Endothelial cell of hepatic sinusoid (primary cell): ENCODE results near the gene ITGA7.

Source experiments
- in situ Hi-C: cut with HindIII; loops from 2 replicates; pipeline ENCODE4 v1.10.0; 2017; ENCODE audit warnings: low sequenced_read_pairs

The ITGA7 gene

DNA sequence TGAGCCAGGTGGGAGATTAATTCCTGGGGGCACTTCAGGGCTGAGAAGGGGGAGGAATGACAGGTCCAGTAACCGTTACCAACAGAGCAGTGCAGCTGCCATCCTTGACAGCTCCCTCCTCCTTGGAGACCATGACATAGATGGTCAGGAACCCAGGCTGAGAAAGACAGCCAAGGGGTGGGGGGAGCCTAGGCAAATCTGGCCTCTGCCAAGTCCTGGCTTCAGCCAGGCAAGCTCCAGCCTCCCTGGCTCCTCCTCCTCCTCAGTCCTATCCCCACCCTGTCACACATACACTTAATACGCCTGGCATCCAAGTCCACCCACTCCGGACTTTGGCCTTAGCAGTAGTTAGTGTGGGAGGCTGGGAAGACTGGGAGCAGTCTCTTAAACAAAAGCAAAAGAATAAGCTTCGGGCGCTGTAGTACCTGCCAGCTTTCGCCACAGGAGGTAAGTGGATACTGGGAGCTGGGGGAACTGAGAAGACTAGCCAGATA is 12.4 kb upstream of the ITGA7 start, which contains the start of gene RDH5:
RDH5 (plus strand) TSS at position 323 of the 494 bp plus-strand sequence. CDS start 792 bp downstream, outside the sequence.
- in situ Hi-C loops, result no loop called here

DNA sequence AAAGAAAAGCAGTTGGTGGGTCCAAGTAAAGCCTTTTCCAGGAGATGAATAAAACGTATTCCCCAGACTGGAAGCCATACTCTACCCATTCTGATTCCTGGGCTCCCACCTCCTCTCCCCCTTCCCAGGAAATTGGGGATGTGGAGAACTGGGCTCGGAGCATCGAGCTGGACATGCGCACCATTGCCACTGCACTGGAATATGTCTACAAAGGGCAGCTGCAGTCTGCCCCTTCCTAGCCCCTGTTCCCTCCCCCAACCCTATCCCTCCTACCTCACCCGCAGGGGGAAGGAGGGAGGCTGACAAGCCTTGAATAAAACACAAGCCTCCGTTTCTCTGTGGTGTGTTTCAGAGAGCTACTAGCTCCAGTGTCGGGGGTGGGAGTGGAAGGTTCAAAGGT is 11.7 kb upstream of the ITGA7 start:
- in situ Hi-C loops, result no loop called here

DNA sequence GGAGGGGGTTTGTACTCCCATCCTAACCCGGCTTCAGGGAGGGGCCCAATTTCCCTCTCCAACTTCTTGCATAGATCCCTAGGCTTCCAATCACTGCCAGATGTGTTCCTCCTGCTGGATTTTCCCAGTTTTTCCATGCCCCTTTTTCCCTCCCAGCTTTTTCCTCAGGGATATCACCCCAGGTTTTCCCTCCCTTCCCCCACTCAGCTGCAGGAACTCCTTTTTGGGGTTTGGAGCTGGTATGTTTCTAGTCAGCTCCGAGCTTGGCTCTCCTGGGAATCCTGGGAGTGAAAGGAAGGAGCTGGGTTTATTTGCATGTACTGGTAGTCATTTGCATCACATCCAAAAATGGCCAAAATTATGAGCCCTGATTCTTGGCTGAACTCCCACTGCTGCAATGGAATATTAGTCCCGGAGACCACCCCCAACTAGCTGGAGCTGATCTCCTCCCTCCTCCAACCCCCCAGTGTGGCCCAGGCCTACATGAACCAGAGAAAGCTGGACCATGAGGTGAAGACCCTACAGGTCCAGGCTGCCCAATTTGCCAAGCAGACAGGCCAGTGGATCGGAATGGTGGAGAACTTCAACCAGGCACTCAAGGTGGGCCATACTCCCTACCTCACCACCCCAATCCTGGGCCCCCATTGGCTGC is 11.0 kb upstream of the ITGA7 start:
- in situ Hi-C loops, result no loop called here

DNA sequence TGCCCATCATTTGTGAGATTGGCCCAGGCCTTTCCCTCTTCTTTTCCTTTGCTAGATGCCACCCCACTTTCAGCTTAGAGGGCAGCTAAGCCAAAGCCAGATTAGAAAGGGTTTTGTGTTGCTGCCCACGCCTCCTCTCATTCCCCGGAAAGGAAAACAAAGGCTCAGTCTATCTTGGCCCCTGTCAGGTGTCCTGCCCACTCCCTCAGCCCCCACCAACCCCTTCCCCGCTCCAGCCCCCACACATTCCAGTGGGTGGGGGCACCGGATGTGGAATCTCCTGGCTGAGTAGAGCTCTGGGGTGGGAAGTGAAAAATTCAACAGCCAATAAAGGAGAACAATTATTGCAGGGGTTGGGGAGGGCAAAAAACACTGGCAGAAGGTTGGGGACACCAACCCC is 10.3 kb upstream of the ITGA7 start:
- in situ Hi-C loops, result no loop called here

DNA sequence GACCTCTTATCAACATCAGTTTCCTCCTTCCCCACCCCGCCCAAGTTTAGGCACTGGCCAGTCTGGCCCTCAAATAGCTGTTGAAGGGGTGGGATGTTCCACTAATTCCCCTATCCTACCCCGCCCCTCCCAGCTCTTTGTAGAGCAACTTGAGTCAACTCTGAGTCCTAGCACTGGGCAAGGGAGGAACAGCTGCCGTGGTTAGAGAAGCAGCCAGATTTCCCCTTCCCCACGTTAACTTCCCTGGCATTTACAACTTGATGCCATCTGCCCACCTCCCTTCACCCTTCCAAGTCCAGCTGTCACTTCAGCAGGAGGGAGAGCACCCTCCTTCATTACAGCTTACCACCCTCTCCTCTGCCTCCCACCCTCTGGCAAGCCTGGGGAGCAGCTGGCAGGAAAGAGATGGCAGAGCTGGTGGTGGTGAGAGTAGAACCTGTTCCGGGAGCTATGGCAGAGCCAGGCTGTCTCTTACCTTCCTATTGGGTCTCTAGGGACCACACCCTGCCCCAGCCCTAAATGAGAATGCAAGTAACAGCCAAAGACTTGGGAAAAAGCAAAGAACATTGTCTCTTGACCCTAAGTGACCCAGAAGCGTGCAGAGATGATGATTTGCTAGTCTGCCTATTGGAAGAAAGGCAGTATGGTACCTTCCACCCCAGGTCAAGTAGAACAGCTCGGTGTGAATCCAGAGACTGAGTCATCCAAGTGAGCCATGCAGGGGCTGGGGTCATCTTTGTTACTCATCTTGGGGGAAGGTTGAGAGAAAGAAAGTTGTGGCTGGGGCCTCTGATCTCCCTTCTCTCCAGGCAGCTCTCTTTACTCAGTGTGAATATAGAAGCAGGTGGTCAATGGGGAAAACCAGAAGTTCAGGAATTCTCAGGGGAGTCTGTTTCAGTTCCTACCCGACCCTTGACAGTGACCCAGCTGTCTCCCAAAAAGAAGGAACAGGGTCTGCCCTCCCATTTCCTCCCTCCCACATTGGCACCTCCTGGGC is 9.6 kb upstream of the ITGA7 start:
- in situ Hi-C loops, result no loop called here

DNA sequence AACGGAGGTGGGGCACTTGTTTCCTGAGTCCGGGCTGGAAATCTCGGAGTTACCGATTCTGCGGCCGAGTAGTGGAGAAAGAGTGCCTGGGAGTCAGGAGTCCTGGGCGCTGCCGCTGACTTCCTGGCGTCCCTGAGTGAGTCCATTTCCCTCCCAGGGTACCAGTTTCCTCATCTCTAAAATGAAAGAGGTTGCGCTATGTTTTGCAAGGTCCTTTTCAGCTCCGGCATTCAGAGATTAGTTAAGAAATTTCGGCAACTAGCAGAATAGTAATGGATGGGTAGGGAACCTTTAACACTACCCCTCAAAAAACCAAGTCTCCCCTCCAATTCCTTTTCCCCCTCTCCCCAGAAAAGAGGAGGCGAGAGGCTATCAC is 8.9 kb upstream of the ITGA7 start:
- in situ Hi-C loops, result no loop called here

DNA sequence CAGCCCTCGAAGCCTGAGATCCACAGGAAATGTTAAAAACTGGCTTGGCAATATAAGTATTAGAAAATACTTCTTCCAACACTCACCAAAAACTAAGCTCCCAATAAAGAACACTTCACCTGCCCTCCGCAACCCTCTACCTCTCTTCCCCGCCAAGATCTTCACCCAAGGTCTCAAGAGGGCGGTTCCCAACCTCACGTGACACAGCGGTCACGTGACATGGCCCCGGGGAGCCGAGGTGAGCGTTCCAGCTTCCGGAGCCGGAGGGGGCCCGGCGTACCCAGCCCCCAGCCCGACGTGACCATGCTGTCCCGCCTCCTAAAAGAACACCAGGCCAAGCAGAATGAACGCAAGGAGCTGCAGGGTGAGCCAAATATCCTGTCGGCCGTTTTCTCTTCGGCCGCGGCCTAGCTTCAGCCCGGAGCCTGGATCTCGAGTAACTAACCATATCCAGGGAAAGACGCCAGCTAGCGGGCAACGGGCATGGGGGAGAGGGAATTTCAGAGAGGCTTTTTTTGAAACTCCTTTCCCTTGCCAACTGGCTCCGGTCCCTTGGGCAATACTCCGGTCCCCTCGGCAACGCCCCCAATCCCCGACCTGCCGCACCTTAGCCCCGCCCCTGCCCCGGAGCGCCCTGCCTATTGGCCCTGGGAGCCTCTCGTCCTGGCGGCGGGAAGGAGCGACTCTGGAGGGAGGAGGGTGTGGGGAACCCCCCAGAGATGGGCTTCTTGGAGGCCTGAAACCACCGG is 8.3 kb upstream of the ITGA7 start, which contains the start of gene BLOC1S1:
BLOC1S1 (plus strand) TSS at position 214 of the 749 bp plus-strand sequence; CDS start at position 220, 6 bp downstream.
- in situ Hi-C loops, result no loop called here

DNA sequence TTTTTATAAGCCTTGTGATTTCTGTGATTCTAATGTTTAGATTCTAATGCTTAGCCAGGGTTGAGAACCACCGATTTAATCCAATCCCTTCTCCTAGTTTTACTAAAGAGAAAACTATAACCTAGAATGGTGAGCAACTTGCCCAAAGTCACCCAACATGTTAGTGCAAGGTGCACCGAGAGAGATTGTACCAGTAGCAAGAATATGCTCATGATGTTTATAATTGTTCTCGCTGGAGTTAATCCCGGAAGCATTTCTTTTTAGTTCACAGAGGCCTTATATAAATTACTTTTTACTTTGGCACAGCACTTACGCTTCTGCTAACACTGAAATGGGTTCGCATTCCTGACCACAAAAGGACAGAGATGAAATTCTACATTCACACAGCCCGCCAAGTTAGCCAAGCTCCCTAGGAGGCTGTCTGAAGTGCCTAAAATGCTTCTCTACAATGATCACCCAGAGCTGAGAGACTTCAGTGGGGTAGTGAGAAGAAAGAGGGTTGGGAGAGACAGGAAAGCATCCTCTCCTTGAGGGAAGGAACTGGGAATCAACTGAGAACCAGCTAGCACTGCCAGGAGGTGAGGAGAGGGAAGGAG is 7.6 kb upstream of the ITGA7 start:
- in situ Hi-C loops, result no loop called here

DNA sequence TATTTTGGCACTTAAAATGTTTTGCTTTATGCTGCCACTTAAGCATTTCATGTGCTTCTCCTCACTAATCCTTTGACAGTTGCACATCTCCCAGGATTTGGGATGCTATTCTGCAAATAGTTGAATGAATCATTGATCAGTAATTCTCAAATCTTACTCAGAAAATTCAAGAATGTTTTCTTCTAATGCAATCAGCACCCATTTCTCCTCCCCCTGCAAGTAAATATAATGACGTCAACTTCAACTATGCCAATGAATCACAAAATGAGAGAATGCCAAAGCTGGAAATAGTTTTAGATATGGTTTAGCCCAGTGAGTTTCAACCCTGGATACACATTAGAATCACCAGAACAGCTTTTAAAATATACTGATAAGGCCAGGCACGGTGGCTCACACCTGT is 6.0 kb upstream of the ITGA7 start:
- in situ Hi-C loops, result no loop called here

DNA sequence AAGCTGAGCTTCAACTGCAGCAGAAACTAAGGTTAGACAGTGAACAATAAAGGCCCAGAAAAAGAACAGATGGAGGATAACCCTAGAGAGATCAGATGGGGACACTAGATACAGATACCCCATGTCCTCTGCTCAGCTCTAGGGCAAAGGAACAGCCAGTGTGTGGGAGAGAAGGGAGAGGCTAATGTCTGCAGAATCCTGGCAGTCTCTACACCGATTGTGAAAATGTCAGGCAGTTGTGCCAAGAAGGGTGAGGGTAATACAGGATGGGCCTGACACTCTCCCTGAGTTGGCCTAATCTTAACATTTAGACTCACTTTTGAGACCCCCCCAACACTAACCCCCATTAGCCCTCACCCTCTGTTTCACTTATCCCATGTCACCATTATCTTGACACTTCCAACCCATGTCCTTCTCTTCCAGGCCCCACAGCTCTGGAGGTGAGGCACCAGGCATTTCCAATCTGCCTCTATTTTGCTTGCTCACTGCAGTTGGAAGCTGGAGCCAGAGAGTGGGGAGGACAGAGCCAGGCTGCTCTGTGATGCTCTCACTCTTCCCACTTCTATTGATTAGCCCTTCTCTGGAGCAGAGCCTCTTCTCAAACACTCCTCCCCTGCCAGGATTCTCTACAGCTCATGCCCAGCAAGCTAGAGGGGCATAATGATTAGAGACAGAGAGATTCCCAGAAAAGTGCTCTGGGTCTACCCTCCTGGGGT is 5.2 kb upstream of the ITGA7 start:
- in situ Hi-C loops, result no loop called here

DNA sequence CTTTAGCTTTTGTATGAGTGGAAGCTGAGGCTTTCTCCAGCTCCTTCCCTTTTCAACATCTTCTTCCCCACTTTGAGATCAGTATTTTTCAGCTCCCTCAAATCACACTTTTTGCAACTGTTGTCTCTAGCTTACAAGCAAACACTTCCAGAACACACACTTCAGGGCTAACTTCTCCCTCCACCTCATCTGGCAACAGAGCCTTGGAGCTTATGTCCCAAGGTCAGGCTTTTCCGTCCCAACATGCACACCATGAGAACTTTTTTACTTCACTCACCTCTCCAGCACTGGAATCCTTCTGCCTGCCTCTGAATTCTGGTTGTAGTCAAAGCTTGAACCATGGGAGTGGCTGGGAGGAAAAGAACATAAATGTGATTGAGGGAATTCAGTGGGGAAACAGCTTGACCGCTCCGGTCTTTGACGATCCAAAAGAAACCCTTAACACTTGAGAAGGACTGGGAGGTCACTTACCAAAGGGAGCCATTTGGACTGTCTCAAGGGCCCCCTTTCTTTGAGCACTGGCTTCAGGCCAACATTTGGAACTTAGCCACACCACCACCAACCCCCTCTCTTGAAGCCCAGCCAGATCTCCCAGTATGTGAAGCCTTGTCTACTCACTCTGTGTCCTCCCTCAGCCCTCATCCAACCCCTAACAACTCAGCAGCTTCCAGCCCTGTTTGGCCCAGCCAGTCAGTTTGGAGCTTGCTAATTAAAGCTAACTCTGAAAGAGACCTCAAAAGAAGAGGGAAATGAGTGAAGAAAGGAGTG is 4.3 kb upstream of the ITGA7 start:
- in situ Hi-C loops, result no loop called here

DNA sequence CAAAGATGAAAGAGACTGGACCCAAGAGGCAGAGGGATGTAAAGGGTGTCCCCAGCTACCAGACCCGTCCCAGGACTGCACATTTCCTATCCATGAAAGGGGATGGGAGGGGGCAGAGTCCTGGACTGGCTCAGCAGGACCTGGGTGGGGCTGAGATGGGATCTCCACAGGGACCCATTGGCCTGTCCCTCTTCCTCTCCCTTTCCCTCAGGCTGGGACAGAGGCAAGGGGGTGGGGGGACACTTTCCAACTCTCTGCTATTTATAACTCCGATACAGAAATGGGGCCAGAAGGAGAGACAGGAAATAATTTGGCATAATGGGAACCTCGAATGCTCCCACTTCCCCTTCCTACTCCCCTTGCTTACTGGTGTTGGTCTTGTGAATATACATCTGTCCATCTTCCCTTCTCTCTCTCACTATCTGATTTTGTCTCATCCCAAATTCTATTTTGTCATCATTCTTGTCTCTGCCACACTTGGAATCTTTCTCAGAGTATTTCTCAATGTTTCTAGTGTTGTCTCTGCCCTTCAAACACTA is 1.1 kb upstream of the ITGA7 start:
- in situ Hi-C loops, result no loop called here

DNA sequence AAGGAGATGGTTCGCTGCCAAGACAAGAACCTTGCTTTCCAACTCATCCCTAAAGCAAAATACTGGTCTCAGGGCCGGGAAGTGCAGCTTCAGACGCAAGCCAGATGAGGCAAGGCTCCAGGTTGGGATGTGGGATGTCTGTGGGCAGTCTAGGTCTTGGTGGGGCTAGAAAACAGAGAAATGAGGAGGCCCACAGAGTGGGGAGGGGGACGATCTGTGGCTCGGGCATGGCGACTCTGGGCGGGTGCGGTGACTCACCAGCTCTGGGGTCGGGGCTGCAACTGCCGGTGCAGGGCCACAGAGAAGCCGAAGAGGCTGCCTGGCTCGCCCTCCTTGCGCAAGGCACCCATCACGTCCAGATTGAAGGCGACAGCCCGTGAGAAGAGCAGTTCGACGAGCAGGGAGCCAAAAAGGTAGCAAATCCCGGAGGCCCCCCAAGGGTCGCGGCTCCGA is 459 bp downstream of the ITGA7 start:
- in situ Hi-C loops, result no loop called here

DNA sequence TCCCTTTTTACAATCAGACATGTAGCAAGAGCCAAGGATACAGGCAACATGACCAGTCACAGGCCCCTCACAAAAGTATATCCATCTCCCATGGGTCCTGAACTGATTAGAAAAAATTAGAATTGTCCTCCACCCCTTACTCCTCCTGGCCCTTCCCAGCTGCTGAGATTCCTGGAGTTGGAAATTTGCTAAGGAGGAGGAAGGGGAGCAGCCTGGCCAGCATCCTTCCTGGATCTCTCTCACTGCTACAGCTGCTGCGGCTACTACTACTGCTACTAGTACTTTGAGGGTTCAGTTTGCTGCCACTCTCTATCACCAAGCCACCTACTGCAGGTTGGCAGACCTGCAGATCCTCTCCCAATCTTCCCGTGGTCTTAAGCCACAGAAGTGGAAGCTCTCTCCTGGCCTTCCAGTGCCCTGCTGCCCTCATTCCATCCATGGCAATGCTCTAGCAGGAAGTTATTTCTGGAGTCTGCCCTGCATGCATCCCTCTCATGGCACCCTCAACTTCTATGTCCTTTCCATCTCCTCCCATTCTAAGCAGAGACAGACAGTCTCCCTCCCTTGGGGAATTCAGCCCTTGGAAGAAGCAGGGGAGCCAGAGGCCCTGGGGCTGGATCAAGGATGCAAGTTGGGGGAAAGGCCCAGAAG is 1.0 kb downstream of the ITGA7 start:
- in situ Hi-C loops, result no loop called here

DNA sequence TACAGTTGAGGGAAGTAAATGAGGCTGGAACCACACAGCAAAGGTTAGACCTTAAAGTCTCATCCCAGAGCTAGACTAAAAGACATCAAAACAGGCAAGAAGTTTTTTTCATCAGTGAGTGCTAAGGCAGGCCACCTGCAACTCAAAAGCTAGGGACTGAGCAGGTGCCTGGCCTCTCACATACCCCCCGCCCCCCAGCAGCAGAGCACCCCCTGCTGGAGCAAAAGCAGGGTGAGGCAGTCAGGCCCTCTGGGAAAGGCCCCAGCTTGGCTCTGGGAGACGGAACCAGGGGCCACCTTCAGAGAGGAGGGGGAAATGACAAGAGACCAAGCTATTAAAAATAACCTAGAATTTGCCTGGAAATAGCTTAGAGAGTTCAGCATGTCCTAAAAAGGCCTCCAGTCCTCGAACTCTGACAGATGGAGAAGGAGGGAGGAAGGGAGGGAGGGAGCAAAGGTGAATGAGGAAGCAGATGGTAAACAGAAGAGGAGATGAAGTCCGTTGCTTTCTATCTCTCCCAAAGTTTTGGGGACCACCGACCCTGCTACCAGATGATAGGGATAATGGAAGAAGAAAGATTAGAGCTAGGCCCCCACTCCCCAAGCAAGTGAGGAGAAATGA is 1.8 kb downstream of the ITGA7 start:
- in situ Hi-C loops, result no loop called here

DNA sequence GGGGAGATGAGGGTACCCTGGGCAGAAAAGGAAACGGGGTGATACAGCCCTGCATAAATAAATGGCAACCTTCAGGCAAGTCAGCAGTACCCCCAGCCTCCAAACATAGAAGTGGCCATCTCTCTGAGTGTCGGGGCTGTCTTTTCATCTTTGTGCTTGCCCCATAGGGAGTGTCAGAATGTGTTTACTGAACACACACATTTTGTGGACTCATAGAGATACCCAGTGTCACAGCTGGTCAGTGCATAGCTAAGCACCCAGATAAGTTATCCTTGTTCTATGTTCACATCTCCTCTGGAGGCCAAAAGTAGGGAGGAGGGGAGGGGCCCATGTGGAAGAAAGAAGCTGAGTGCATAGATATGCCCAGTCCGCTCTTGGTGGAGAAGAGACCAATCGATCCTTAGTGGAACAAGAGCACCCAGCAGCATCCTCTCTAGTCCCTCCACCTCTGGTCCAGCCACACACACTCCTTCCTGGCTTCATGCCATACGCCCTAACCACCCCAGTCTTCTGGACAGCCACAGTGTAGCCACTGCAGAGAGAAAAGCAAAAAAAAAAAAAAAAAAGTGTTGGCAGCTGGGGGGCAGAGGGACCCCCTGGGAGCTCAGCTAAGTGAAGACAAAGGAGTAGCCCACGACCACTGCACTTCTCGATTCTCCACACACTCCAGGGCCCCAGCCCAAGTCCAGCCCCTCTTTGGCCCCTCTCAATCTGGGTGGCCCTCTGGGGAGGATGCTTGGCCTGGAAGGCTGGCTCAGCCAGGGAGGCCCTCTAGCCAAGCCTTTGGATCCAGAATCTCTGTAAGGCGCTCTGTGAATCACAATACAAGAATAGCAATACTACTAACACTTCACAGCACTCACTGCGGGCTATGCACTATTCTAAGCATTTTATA is 2.6 kb downstream of the ITGA7 start:
- in situ Hi-C loops, result no loop called here
